ENCODE measurements around the gene SNAP25. TPM values are rescaled to one million over a fixed set of nuclear protein-coding genes. Genes with fewer than 3 reads are reported as not detected.

The SNAP25 gene
- total RNA-seq, 1 experiment from 2014 or later, result not detected

- Histone ChIP-seq H3K36me3 (ENCODE audit: low read depth) (no peaks in the 10 kb centered on the region), H3K27me3 (ENCODE audit: insufficient read depth, low read depth) (no peaks in the 10 kb centered on the region), H4K20me1 (ENCODE audit: insufficient read depth) (no peaks in the 10 kb centered on the region), H3K4me3 (no peak overlapping the region), H3K4me2 (peak overlapping the region; percentile 43), H2AFZ (no peak overlapping the region), H3K27ac (no peak overlapping the region), H3F3A (ENCODE audit: insufficient read depth, low read depth) (peaks cover 20% of the 10 kb centered on the region), H3K9me2 (ENCODE audit: insufficient read depth) (no peaks in the 10 kb centered on the region), H3K79me2 (ENCODE audit: low read depth) (no peaks in the 10 kb centered on the region), H3K9me3 (ENCODE audit: insufficient read depth, low read depth) (0 out of 2 replicates have a peak, but pooled peaks cover 6% of the 10 kb centered on the region), H3K4me1 (replicated peaks; ENCODE audit: insufficient read depth) (peaks cover 53% of the 10 kb centered on the region)
- TF ChIP-seq CTCF (conservative IDR thresholded peaks at IDR 0.05) (no peak), EZH2 (IDR thresholded peaks at IDR 0.05; ENCODE audit: low read depth) (no peak)
- ChIA-PET POLR2A (ENCODE audit: unreplicated experiment) (no interaction called here), CTCF (no interaction called here)
- intact Hi-C loops (cut with micrococcal nuclease; ENCODE audit: unreplicated experiment), result loop anchor here (5.0 kb wide), 1 partner anchor 108 kb away; no protein-coding TSS in a partner anchor
- no TSS peak for BruUV-seq (replicated peaks)
- DNase-seq, result peak; percentile 17 to 64
These were observed 90.7 kb downstream of the SNAP25 start for GRCh38 chr20:10309326-10309725.

GRCh38 chr20:10312111-10312510 is 93.5 kb downstream of the SNAP25 start:
- no peak overlapping the region for H3K27ac ChIP-seq
- BruUV-seq (replicated peaks), result no TSS peak
- H3K4me1 ChIP-seq (replicated peaks; ENCODE audit: insufficient read depth), result peaks cover 27% of the 10 kb centered on the region
- POLR2A ChIA-PET (ENCODE audit: unreplicated experiment), result no interaction called here
- H3K36me3 ChIP-seq (ENCODE audit: low read depth), result no peaks in the 10 kb centered on the region
- no peaks in the 10 kb centered on the region for H4K20me1 ChIP-seq (ENCODE audit: insufficient read depth)
- H3K4me3 ChIP-seq, result no peak overlapping the region
- H2AFZ ChIP-seq, result no peak overlapping the region
- H3K79me2 ChIP-seq (ENCODE audit: low read depth), result no peaks in the 10 kb centered on the region
- H3K9me2 ChIP-seq (ENCODE audit: insufficient read depth), result no peaks in the 10 kb centered on the region
- CTCF ChIA-PET, result no interaction called here
- TF ChIP-seq CTCF (conservative IDR thresholded peaks at IDR 0.05), result no peak
- TF ChIP-seq EZH2 (IDR thresholded peaks at IDR 0.05; ENCODE audit: low read depth), result no peak
- no peak overlapping the region for H3K4me2 ChIP-seq
- H3K9me3 ChIP-seq (ENCODE audit: insufficient read depth, low read depth), result peaks cover 6% of the 10 kb centered on the region; the same call in 1 of the 2 replicates
- DNase-seq, result no peak
- H3F3A ChIP-seq (ENCODE audit: insufficient read depth, low read depth), result peaks cover 9% of the 10 kb centered on the region; the same call in 1 of the 2 replicates
- intact Hi-C loops (cut with micrococcal nuclease; ENCODE audit: unreplicated experiment), result no loop called here
- no peaks in the 10 kb centered on the region for H3K27me3 ChIP-seq (ENCODE audit: insufficient read depth, low read depth)

GRCh38 chr20:10313215-10313614 is 94.6 kb downstream of the SNAP25 start:
- Histone ChIP-seq H3K27me3 (ENCODE audit: insufficient read depth, low read depth) (no peaks in the 10 kb centered on the region), H3K9me2 (ENCODE audit: insufficient read depth) (no peaks in the 10 kb centered on the region), H3K27ac (no peak overlapping the region), H3K4me1 (replicated peaks; ENCODE audit: insufficient read depth) (peaks cover 17% of the 10 kb centered on the region), H3K79me2 (ENCODE audit: low read depth) (no peaks in the 10 kb centered on the region), H4K20me1 (ENCODE audit: insufficient read depth) (no peaks in the 10 kb centered on the region), H3K4me2 (no peak overlapping the region), H3K9me3 (ENCODE audit: insufficient read depth, low read depth) (peaks cover 6% of the 10 kb centered on the region; the same call in 1 of the 2 replicates), H2AFZ (no peak overlapping the region), H3F3A (ENCODE audit: insufficient read depth, low read depth) (peaks cover 6% of the 10 kb centered on the region; the same call in 1 of the 2 replicates), H3K36me3 (ENCODE audit: low read depth) (no peaks in the 10 kb centered on the region), H3K4me3 (no peak overlapping the region)
- ChIA-PET POLR2A (ENCODE audit: unreplicated experiment) (no interaction called here), CTCF (no interaction called here)
- no TSS peak for BruUV-seq (replicated peaks)
- no peak for DNase-seq
- TF ChIP-seq EZH2 (IDR thresholded peaks at IDR 0.05; ENCODE audit: low read depth) (no peak), CTCF (conservative IDR thresholded peaks at IDR 0.05) (no peak)
- intact Hi-C loops (cut with micrococcal nuclease; ENCODE audit: unreplicated experiment), result no loop called here

All from PC-9 (cell line).